A549 (cell line): ENCODE results near the gene MKNK2.

Experiments
- BHLHE40 ChIP-seq: IDR thresholded peaks from 2 replicates; pipeline ENCODE4 v1.6.1; 2012; ENCODE audit warnings: low read depth, low read length, inconsistent platforms
- CEBPB ChIP-seq, 2 experiments: fragments of >200 bp in 1 of 2; sonication (Bioruptor Twin) in 1 of 2; formaldehyde crosslinking in 1 of 2; IDR thresholded peaks; 2 replicates each; pipeline ENCODE4 v1.6.1; 2012 to 2016
- GATA3 ChIP-seq: IDR thresholded peaks from 2 replicates; pipeline ENCODE4 v1.6.1; 2012; ENCODE audit warnings: borderline replicate concordance
- JUNB ChIP-seq: fragments of >200 bp; sonication (Bioruptor Twin); formaldehyde crosslinking; IDR thresholded peaks from 2 replicates; pipeline ENCODE4 v1.6.1; 2016
- RFX5 ChIP-seq: fragments of 450-650 bp; IDR thresholded peaks from 2 replicates; pipeline ENCODE4 v1.7.1; 2014; ENCODE audit warnings: antibody characterized with exemption, mild to moderate bottlenecking, moderate library complexity
- SREBF2 ChIP-seq: fragments of 450-650 bp; IDR thresholded peaks from 2 replicates; pipeline ENCODE4 v1.6.1; 2014; ENCODE audit warnings: mild to moderate bottlenecking, moderate library complexity
- TF ChIP-seq, protein P1 (sequence below): fragments of >200 bp; sonication (Bioruptor Twin); formaldehyde crosslinking; IDR thresholded peaks from 3 replicates; pipeline ENCODE4 v1.5.1; 2016
- TF ChIP-seq, protein P2 (sequence below): fragments of 200-600 bp; sonication (generic); IDR thresholded peaks from 2 replicates; pipeline ENCODE4 v1.6.1; 2016; ENCODE audit warnings: antibody characterized with exemption, mild to moderate bottlenecking, moderate library complexity

DNA sequence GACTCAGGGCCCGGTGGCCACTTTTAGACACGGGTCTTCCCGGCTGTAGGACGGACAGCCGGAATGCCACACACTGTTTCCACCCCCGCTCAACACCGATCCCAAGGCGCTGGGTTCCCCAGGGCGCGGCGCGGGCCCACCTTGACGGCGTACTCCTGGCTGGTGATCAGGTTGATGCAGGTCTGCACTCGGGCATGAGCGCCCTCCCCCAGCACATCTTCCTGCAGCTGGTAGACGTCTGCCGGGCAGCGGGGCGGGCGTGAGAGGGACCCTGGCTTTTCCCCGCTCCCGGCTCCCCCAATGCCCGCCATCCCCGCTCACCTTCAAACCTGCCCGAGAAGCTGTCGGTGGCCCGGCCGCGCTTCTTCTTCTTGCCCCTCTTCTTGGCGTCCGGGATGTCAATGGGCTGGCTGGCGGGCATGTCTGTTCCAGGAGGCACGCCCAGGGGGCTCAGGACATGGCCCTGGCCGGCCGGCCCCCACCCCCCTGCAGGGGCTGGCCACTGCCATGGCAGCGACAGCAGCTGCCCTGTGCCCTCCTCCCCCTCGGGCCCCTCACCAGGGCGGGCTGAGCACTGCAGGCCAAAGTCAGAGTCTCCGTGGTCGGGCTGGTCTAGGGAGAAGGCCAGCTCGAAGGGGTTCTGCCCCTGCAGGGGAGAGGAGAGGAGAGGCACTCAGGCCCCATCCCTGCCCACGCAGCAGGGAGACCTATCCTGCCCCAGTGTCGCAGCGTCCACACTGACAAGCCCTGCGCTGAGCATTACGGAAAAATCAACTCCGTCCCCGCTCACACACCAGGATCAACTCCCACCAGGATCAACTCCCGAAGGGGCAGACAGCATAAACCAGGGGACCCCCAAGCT lies 4.8 kb downstream of the MKNK2 start:
- TF ChIP-seq, protein P1, sequence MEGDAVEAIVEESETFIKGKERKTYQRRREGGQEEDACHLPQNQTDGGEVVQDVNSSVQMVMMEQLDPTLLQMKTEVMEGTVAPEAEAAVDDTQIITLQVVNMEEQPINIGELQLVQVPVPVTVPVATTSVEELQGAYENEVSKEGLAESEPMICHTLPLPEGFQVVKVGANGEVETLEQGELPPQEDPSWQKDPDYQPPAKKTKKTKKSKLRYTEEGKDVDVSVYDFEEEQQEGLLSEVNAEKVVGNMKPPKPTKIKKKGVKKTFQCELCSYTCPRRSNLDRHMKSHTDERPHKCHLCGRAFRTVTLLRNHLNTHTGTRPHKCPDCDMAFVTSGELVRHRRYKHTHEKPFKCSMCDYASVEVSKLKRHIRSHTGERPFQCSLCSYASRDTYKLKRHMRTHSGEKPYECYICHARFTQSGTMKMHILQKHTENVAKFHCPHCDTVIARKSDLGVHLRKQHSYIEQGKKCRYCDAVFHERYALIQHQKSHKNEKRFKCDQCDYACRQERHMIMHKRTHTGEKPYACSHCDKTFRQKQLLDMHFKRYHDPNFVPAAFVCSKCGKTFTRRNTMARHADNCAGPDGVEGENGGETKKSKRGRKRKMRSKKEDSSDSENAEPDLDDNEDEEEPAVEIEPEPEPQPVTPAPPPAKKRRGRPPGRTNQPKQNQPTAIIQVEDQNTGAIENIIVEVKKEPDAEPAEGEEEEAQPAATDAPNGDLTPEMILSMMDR = no peak
- TF ChIP-seq GATA3 = no peak
- no peak for TF ChIP-seq BHLHE40
- TF ChIP-seq, protein P2, sequence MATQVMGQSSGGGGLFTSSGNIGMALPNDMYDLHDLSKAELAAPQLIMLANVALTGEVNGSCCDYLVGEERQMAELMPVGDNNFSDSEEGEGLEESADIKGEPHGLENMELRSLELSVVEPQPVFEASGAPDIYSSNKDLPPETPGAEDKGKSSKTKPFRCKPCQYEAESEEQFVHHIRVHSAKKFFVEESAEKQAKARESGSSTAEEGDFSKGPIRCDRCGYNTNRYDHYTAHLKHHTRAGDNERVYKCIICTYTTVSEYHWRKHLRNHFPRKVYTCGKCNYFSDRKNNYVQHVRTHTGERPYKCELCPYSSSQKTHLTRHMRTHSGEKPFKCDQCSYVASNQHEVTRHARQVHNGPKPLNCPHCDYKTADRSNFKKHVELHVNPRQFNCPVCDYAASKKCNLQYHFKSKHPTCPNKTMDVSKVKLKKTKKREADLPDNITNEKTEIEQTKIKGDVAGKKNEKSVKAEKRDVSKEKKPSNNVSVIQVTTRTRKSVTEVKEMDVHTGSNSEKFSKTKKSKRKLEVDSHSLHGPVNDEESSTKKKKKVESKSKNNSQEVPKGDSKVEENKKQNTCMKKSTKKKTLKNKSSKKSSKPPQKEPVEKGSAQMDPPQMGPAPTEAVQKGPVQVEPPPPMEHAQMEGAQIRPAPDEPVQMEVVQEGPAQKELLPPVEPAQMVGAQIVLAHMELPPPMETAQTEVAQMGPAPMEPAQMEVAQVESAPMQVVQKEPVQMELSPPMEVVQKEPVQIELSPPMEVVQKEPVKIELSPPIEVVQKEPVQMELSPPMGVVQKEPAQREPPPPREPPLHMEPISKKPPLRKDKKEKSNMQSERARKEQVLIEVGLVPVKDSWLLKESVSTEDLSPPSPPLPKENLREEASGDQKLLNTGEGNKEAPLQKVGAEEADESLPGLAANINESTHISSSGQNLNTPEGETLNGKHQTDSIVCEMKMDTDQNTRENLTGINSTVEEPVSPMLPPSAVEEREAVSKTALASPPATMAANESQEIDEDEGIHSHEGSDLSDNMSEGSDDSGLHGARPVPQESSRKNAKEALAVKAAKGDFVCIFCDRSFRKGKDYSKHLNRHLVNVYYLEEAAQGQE = no peak
- no peak for TF ChIP-seq JUNB
- TF ChIP-seq SREBF2 = no peak
- no peak for TF ChIP-seq CEBPB (IDR thresholded peaks at IDR 0.05)
- no peak for TF ChIP-seq RFX5
